Gastroesophageal sphincter (tissue), 3 donors: ENCODE measurements around the gene KTN1.

ENCODE experiments used
- CTCF ChIP-seq, 4 experiments: fragments of 200-600 bp in 2 of 4; fragments of 450-650 bp in 2 of 4; sonication (generic) in 1 of 4; IDR thresholded peaks; one replicate each; pipeline ENCODE4 v1.5.1; 2017 to 2019; ENCODE audit warnings: antibody characterized with exemption in 4 of 4, mild to moderate bottlenecking in 2 of 4, moderate library complexity in 2 of 4
- EP300 ChIP-seq: sonication (generic); formaldehyde crosslinking; IDR thresholded peaks from one replicate; pipeline ENCODE4 v1.6.1; 2017; ENCODE audit warnings: antibody characterized with exemption, mild to moderate bottlenecking
- POLR2A ChIP-seq, 2 donors: fragments of 450-650 bp; IDR thresholded peaks; one replicate each; pipeline ENCODE4 v1.6.1; 2017; ENCODE audit warnings: antibody characterized with exemption in 2 of 2, mild to moderate bottlenecking in 2 of 2, moderate library complexity in 1 of 2
- POLR2AphosphoS5 ChIP-seq: sonication (generic); formaldehyde crosslinking; IDR thresholded peaks from one replicate; pipeline ENCODE4 v1.6.1; 2017; ENCODE audit warnings: antibody characterized with exemption

- TF ChIP-seq CTCF (IDR thresholded peaks at IDR 0.05) (no peak), POLR2A (IDR thresholded peaks at IDR 0.05) (no peak), POLR2AphosphoS5 (no peak), EP300 (no peak)
Measured at GRCh38 chr14:55706365-55706684, 126.3 kb downstream of the KTN1 start.
